OCI-LY7 (cell line): ENCODE measurements around the gene CEACAM1. TPM values are rescaled to one million over a fixed set of nuclear protein-coding genes. Genes with fewer than 3 reads are reported as not detected.

Experiments
- BruUV-seq: library from RNA; stranded (reverse); fragments of 400-500 nt; replicated peaks from 2 replicates; lab custom pipeline; 2021; lab: Mats Ljungman, UMichigan
- CTCF ChIA-PET: fragments of 300-600 bp; sonication (Branson Sonifier 250); formaldehyde crosslinking; loops from one replicate; lab custom pipeline; 2022; ENCODE audit warnings: antibody characterized with exemption; ENCODE audit not compliant: unreplicated experiment; lab: Charles Lee
- POLR2A ChIA-PET: fragments of 300-600 bp; sonication (Branson Sonifier 250); formaldehyde crosslinking; loops from one replicate; lab custom pipeline; 2022; ENCODE audit warnings: antibody characterized with exemption; lab: Charles Lee
- DNase-seq: peaks from one replicate; pipeline ENCODE4 v3.0.0-alpha.2; 2015; ENCODE audit warnings: low spot score
- H2AFZ ChIP-seq: fragments of 200-600 bp; sonication (generic), shearing (Covaris generic); 2 replicates; pipeline ENCODE4 v1.6.1; 2014; ENCODE audit warnings: mild to moderate bottlenecking, antibody characterized with exemption, low read length, moderate library complexity
- H3K27ac ChIP-seq: fragments of 200-600 bp; sonication (generic); 2 replicates; pipeline ENCODE4 v1.5.1; 2014; ENCODE audit warnings: mixed run types, low read depth, mild to moderate bottlenecking, moderate library complexity, low read length, inconsistent platforms; ENCODE audit not compliant: poor library complexity, severe bottlenecking
- H3K36me3 ChIP-seq: fragments of 200-600 bp; sonication (generic); 2 replicates; pipeline ENCODE4 v1.6.1; 2014; ENCODE audit warnings: mild to moderate bottlenecking, antibody characterized with exemption, low read length, moderate library complexity, mixed read lengths; ENCODE audit not compliant: insufficient read depth
- H3K4me1 ChIP-seq: fragments of 200-600 bp; sonication (generic); 2 replicates; pipeline ENCODE4 v1.5.1; 2014; ENCODE audit warnings: mild to moderate bottlenecking, low read length; ENCODE audit not compliant: insufficient read depth, poor library complexity, severe bottlenecking
- H3K4me2 ChIP-seq: fragments of 200-600 bp; sonication (generic); 2 replicates; pipeline ENCODE4 v1.6.1; 2014; ENCODE audit warnings: mild to moderate bottlenecking, low read length
- H3K4me3 ChIP-seq: fragments of 200-600 bp; sonication (generic); 2 replicates; pipeline ENCODE4 v1.5.1; 2014; ENCODE audit warnings: mild to moderate bottlenecking, low read depth, low read length; ENCODE audit not compliant: poor library complexity, severe bottlenecking
- H3K79me2 ChIP-seq: fragments of 200-600 bp; sonication (generic); 2 replicates; pipeline ENCODE4 v1.6.1; 2016; ENCODE audit warnings: low read depth, mild to moderate bottlenecking, low read length, moderate library complexity, mixed read lengths; ENCODE audit not compliant: insufficient read depth
- H3K9me2 ChIP-seq: fragments of 200-600 bp; sonication (generic); 2 replicates; pipeline ENCODE4 v1.6.1; 2016; ENCODE audit warnings: mild to moderate bottlenecking, low read length, mixed read lengths; ENCODE audit not compliant: insufficient read depth
- H3K9me3 ChIP-seq: fragments of 200-600 bp; sonication (generic); 2 replicates; pipeline ENCODE4 v1.6.1; 2014; ENCODE audit warnings: mild to moderate bottlenecking, mixed run types, low read length, mixed read lengths
- H4K20me1 ChIP-seq: fragments of 200-600 bp; sonication (generic); 2 replicates; pipeline ENCODE4 v1.6.1; 2014; ENCODE audit warnings: mild to moderate bottlenecking, antibody characterized with exemption, low read length, moderate library complexity, mixed read lengths; ENCODE audit not compliant: insufficient read depth
- EZH2phosphoT487 ChIP-seq: fragments of 200-600 bp; sonication (generic); IDR thresholded peaks from 2 replicates; pipeline ENCODE4 v1.6.1; 2018; ENCODE audit warnings: low read depth, borderline replicate concordance, mild to moderate bottlenecking, mixed run types, antibody characterized with exemption, low read length, moderate library complexity, mixed read lengths
- intact Hi-C: fragments of 100-400 bp; cut with micrococcal nuclease; formaldehyde crosslinking; loops from one replicate; pipeline ENCODE4 v1.10.0; 2022; ENCODE audit not compliant: unreplicated experiment
- total RNA-seq, 2 experiments: library from RNA; depleted of rRNA in 1 of 2; stranded (reverse); fragments of >200 nt in 1 of 2; shearing (Covaris generic) in 1 of 2; gene quantifications; 2 replicates each; pipeline ENCODE4 v1.2.3, GENCODE V29; 2014 to 2022
- TF ChIP-seq, protein P1 (sequence below): fragments of 200-600 bp; sonication (generic); conservative IDR thresholded peaks from 2 replicates; pipeline ENCODE4 v1.5.1; 2014; ENCODE audit warnings: mild to moderate bottlenecking, antibody characterized with exemption, low read length, moderate library complexity, mixed read lengths

Gene CEACAM1
- total RNA-seq, 2 experiments from 2014 or later: 0.50 to 1.5 TPM

DNA sequence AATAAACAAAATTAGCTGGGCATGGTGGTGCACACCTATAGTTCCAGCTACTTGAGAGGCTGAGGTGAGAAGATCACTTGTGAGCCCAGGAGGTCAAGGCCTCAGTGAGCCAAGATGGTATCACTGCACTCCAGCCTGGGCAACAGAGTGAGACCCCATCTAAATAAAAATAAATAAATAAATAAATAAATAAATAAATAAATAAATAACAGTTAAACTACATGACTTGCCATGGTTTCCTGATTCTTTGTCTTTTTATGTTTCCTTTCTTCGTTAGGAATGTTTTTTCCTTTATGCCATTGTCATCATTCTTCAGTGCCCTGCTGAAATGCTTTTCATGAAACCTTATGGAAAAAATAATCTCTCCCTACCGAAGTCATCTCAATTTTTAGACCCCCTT lies 50.3 kb downstream of the CEACAM1 start:
- intact Hi-C loops: no loop called here
- no peaks in the 10 kb centered on the region for H3K79me2 ChIP-seq
- H4K20me1 ChIP-seq: no peaks in the 10 kb centered on the region
- H3K4me3 ChIP-seq: no peak overlapping the region
- no peak overlapping the region for H3K4me2 ChIP-seq
- no peak overlapping the region for H3K27ac ChIP-seq
- TF ChIP-seq EZH2phosphoT487: no peak
- TF ChIP-seq, protein P1, sequence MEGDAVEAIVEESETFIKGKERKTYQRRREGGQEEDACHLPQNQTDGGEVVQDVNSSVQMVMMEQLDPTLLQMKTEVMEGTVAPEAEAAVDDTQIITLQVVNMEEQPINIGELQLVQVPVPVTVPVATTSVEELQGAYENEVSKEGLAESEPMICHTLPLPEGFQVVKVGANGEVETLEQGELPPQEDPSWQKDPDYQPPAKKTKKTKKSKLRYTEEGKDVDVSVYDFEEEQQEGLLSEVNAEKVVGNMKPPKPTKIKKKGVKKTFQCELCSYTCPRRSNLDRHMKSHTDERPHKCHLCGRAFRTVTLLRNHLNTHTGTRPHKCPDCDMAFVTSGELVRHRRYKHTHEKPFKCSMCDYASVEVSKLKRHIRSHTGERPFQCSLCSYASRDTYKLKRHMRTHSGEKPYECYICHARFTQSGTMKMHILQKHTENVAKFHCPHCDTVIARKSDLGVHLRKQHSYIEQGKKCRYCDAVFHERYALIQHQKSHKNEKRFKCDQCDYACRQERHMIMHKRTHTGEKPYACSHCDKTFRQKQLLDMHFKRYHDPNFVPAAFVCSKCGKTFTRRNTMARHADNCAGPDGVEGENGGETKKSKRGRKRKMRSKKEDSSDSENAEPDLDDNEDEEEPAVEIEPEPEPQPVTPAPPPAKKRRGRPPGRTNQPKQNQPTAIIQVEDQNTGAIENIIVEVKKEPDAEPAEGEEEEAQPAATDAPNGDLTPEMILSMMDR: no peak
- peaks cover 19% of the 10 kb centered on the region for H3K4me1 ChIP-seq
- H2AFZ ChIP-seq: no peak overlapping the region
- no TSS peak for BruUV-seq
- ChIA-PET POLR2A (no interaction called here), CTCF (no interaction called here)
- no peaks in the 10 kb centered on the region for H3K36me3 ChIP-seq
- H3K9me2 ChIP-seq: no peaks in the 10 kb centered on the region
- no peaks in the 10 kb centered on the region for H3K9me3 ChIP-seq
- no peak for DNase-seq

DNA sequence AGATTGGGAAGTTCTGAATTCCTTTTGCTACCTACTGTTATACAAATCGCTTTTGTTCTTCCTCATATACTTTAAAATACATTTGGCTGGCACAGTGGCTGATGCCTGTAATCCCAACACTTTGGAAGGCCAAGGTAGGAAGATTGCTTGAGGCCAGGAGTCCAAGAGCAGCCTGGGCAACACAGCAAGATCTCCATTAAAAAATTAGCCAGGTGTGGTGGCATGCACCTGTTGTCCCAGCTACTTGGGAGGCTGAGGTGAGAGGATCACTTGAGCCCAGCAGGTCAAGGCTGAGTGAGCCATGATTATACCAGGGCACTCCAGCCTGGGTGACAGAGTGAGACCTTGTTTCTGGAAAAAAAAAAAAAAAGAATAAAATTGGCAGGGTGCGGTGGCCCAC lies 51.2 kb downstream of the CEACAM1 start:
- no peak for DNase-seq
- Histone ChIP-seq H3K4me3 (no peak overlapping the region), H3K4me1 (peaks cover 23% of the 10 kb centered on the region), H3K27ac (no peak overlapping the region), H3K79me2 (no peaks in the 10 kb centered on the region), H2AFZ (no peak overlapping the region), H3K36me3 (no peaks in the 10 kb centered on the region), H3K4me2 (no peak overlapping the region), H3K9me2 (no peaks in the 10 kb centered on the region), H3K9me3 (no peaks in the 10 kb centered on the region), H4K20me1 (no peaks in the 10 kb centered on the region)
- ChIA-PET POLR2A (no interaction called here), CTCF (no interaction called here)
- intact Hi-C loops: no loop called here
- BruUV-seq: no TSS peak
- no peak for TF ChIP-seq EZH2phosphoT487

DNA sequence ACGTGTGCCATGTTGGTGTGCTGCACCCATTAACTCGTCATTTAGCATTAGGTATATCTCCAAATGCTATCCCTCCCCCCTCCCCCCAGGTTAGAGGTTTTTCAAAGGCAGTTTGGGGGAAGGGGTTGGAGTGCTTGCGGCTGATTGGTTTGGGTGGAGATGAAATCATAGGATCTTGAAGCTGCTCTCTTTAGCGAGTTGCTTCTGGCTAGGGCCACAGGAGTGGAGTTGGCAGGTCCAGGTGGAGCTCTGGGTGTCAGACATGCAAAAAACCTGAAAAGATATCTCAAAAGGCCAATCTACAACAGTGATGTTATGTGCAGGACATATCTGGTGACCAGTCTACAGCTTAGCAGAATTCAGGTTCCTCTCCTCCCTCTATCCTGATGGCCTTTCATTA lies 52.9 kb downstream of the CEACAM1 start:
- peaks cover 29% of the 10 kb centered on the region for H3K4me1 ChIP-seq
- H4K20me1 ChIP-seq: no peaks in the 10 kb centered on the region
- CTCF ChIA-PET: no interaction called here
- no TSS peak for BruUV-seq
- H3K27ac ChIP-seq: no peak overlapping the region
- no peaks in the 10 kb centered on the region for H3K36me3 ChIP-seq
- no peaks in the 10 kb centered on the region for H3K79me2 ChIP-seq
- POLR2A ChIA-PET: no interaction called here
- no peak overlapping the region for H2AFZ ChIP-seq
- no peak for DNase-seq
- no peaks in the 10 kb centered on the region for H3K9me3 ChIP-seq
- no peak overlapping the region for H3K4me3 ChIP-seq
- intact Hi-C loops: no loop called here
- H3K9me2 ChIP-seq: no peaks in the 10 kb centered on the region
- TF ChIP-seq, protein P1: no peak
- no peak for TF ChIP-seq EZH2phosphoT487
- H3K4me2 ChIP-seq: no peak overlapping the region
